BLaER1 treated with 17β-estradiol and CSF1 and Interleukin-3, amounts not matched to agents 10 nM and 100 nM (cell line): ENCODE measurements around the gene C10orf120.
A peak's percentile ranks its signal among the peaks of the same experiment; 100 is the strongest.

Experiments used
- H3K27ac ChIP-seq, 11 experiments: shearing (Covaris generic); formaldehyde crosslinking; 2 replicates each; pipeline ENCODE4 v1.8.1; 2022
- H3K27me3 ChIP-seq, 11 experiments: shearing (Covaris generic); formaldehyde crosslinking; 2 replicates each; pipeline ENCODE4 v1.8.1; 2022
- H3K36me3 ChIP-seq, 11 experiments: shearing (Covaris generic); formaldehyde crosslinking; 2 replicates each; pipeline ENCODE4 v1.8.1; 2022
- H3K4me1 ChIP-seq, 10 experiments: shearing (Covaris generic); formaldehyde crosslinking; 2 replicates each; pipeline ENCODE4 v1.8.1; 2022
- H3K4me2 ChIP-seq, 11 experiments: shearing (Covaris generic); formaldehyde crosslinking; 2 replicates each; pipeline ENCODE4 v1.8.1; 2022
- H3K4me3 ChIP-seq, 10 experiments: shearing (Covaris generic); formaldehyde crosslinking; 2 replicates each; pipeline ENCODE4 v1.8.1; 2022
- H3K9ac ChIP-seq, 11 experiments: shearing (Covaris generic); formaldehyde crosslinking; 2 replicates each; pipeline ENCODE4 v1.8.1; 2022
- H3K9me3 ChIP-seq, 11 experiments: shearing (Covaris generic); formaldehyde crosslinking; replicated peaks in 1 of 11; 2 replicates each; pipeline ENCODE4 v1.8.1; 2022
- H4K20me1 ChIP-seq, 11 experiments: shearing (Covaris generic); formaldehyde crosslinking; 2 replicates each; pipeline ENCODE4 v1.8.1; 2022
- Cebpa-rat ChIP-seq, 11 experiments: shearing (Covaris generic); IDR thresholded peaks; 2 replicates each; pipeline ENCODE4 v1.8.1; 2022

C10orf120 gene

GRCh38 chr10:122729126-122729525 lies 29.5 kb upstream of the C10orf120 start:
- peak overlapping the region; percentile 15 to 93 (median 79); a peak in 21 of 22 replicates for H3K4me2 ChIP-seq
- peak overlapping the region in 6 of 11 experiments; percentile 30 to 75 (median 64); a peak in 11 of 22 replicates for H3K27ac ChIP-seq
- H3K9me3 ChIP-seq, result no peaks in the 10 kb centered on the region
- no peak for TF ChIP-seq Cebpa-rat (IDR thresholded peaks at IDR 0.05)
- H4K20me1 ChIP-seq, result no peaks in the 10 kb centered on the region
- H3K36me3 ChIP-seq, result no peaks in the 10 kb centered on the region
- H3K4me3 ChIP-seq, result peak overlapping the region in 1 of 10 experiments; percentile 19; a peak in 1 of 20 replicates
- H3K9ac ChIP-seq, result peak overlapping the region in 3 of 11 experiments; percentile 45 to 69 (median 56); a peak in 4 of 22 replicates
- peaks cover 4 to 60% (median 43%) of the 10 kb centered on the region in 10 experiments; a peak in 19 of 20 replicates for H3K4me1 ChIP-seq
- no peaks in the 10 kb centered on the region for H3K27me3 ChIP-seq

- Histone ChIP-seq H3K4me2 (peak overlapping the region in 4 of 11 experiments; percentile 1 to 93 (median 16); a peak in 6 of 22 replicates), H3K36me3 (no peaks in the 10 kb centered on the region), H3K27ac (no peak overlapping the region), H3K4me1 (peaks cover 4 to 60% (median 43%) of the 10 kb centered on the region in 10 experiments; a peak in 19 of 20 replicates), H3K9me3 (no peaks in the 10 kb centered on the region), H4K20me1 (no peaks in the 10 kb centered on the region), H3K27me3 (no peaks in the 10 kb centered on the region), H3K4me3 (no peak overlapping the region), H3K9ac (no peak overlapping the region)
- no peak for TF ChIP-seq Cebpa-rat (IDR thresholded peaks at IDR 0.05)
Measured at GRCh38 chr10:122727426-122727825, 27.8 kb upstream of the C10orf120 start.

- Histone ChIP-seq H3K27ac (no peak overlapping the region), H3K9me3 (no peaks in the 10 kb centered on the region), H3K4me2 (peak overlapping the region in 1 of 11 experiments; percentile 15; a peak in 1 of 22 replicates), H3K9ac (no peak overlapping the region), H4K20me1 (no peaks in the 10 kb centered on the region), H3K27me3 (no peaks in the 10 kb centered on the region), H3K4me1 (peaks cover 4 to 46% (median 30%) of the 10 kb centered on the region in 10 experiments; a peak in 19 of 20 replicates), H3K36me3 (no peaks in the 10 kb centered on the region), H3K4me3 (no peak overlapping the region)
- no peak for TF ChIP-seq Cebpa-rat (IDR thresholded peaks at IDR 0.05)
Measured at GRCh38 chr10:122725768-122726167, 26.1 kb upstream of the C10orf120 start.

GRCh38 chr10:122725006-122725405 lies 25.4 kb upstream of the C10orf120 start:
- TF ChIP-seq Cebpa-rat (IDR thresholded peaks at IDR 0.05), result no peak
- Histone ChIP-seq H3K27me3 (no peaks in the 10 kb centered on the region), H3K9me3 (no peaks in the 10 kb centered on the region), H4K20me1 (no peaks in the 10 kb centered on the region), H3K36me3 (no peaks in the 10 kb centered on the region), H3K4me1 (peaks cover 4 to 38% (median 22%) of the 10 kb centered on the region in 10 experiments; a peak in 18 of 20 replicates), H3K27ac (no peak overlapping the region), H3K9ac (no peak overlapping the region), H3K4me3 (no peak overlapping the region), H3K4me2 (no peak overlapping the region)

- Histone ChIP-seq H3K27ac (no peak overlapping the region), H3K9ac (no peak overlapping the region), H3K27me3 (no peaks in the 10 kb centered on the region; a peak in 1 of 22 replicates), H3K4me1 (peaks cover 0 to 14% (median 9%) of the 10 kb centered on the region in 10 experiments; a peak in 14 of 20 replicates), H3K9me3 (no peaks in the 10 kb centered on the region), H3K4me2 (no peak overlapping the region), H4K20me1 (no peaks in the 10 kb centered on the region; a peak in 1 of 22 replicates), H3K4me3 (no peak overlapping the region), H3K36me3 (no peaks in the 10 kb centered on the region)
- no peak for TF ChIP-seq Cebpa-rat (IDR thresholded peaks at IDR 0.05)
Measured at GRCh38 chr10:122721111-122721510, 21.5 kb upstream of the C10orf120 start.

- Histone ChIP-seq H3K4me3 (no peak overlapping the region), H3K27me3 (peaks cover 0 to 3% (median 0%) of the 10 kb centered on the region in 11 experiments; a peak in 2 of 22 replicates), H4K20me1 (no peaks in the 10 kb centered on the region; a peak in 1 of 22 replicates), H3K27ac (no peak overlapping the region), H3K4me2 (no peak overlapping the region), H3K9me3 (no peaks in the 10 kb centered on the region), H3K9ac (no peak overlapping the region), H3K4me1 (peaks cover 4 to 28% (median 19%) of the 10 kb centered on the region in 10 experiments; a peak in 17 of 20 replicates), H3K36me3 (no peaks in the 10 kb centered on the region)
- no peak for TF ChIP-seq Cebpa-rat (IDR thresholded peaks at IDR 0.05)
Measured at GRCh38 chr10:122716025-122716424, 16.4 kb upstream of the C10orf120 start.

- H3K36me3 ChIP-seq, result no peaks in the 10 kb centered on the region
- H3K9me3 ChIP-seq, result no peaks in the 10 kb centered on the region
- no peak overlapping the region for H3K27ac ChIP-seq
- peaks cover 4 to 28% (median 19%) of the 10 kb centered on the region in 10 experiments; a peak in 17 of 20 replicates for H3K4me1 ChIP-seq
- H3K4me2 ChIP-seq, result no peak overlapping the region
- H3K9ac ChIP-seq, result no peak overlapping the region
- no peak overlapping the region for H3K4me3 ChIP-seq
- peaks cover 0 to 8% (median 0%) of the 10 kb centered on the region in 11 experiments; a peak in 2 of 22 replicates for H3K27me3 ChIP-seq
- H4K20me1 ChIP-seq, result no peaks in the 10 kb centered on the region; a peak in 1 of 22 replicates
- TF ChIP-seq Cebpa-rat (IDR thresholded peaks at IDR 0.05), result no peak
Measured at GRCh38 chr10:122715576-122715975, 15.9 kb upstream of the C10orf120 start.

- peaks cover 0 to 19% (median 0%) of the 10 kb centered on the region in 11 experiments; a peak in 4 of 22 replicates for H3K27me3 ChIP-seq
- H3K4me1 ChIP-seq, result peaks cover 5 to 31% (median 25%) of the 10 kb centered on the region in 10 experiments; a peak in 18 of 20 replicates
- H3K9ac ChIP-seq, result no peak overlapping the region
- no peaks in the 10 kb centered on the region for H3K36me3 ChIP-seq
- H3K9me3 ChIP-seq, result no peaks in the 10 kb centered on the region
- TF ChIP-seq Cebpa-rat (IDR thresholded peaks at IDR 0.05), result 0 out of 22 replicates have a peak, but pooled peaks of 1 of the 11 experiments have one; percentile 46
- no peaks in the 10 kb centered on the region; a peak in 1 of 22 replicates for H4K20me1 ChIP-seq
- H3K27ac ChIP-seq, result peak overlapping the region in 2 of 11 experiments; percentile 7 to 43; a peak in 2 of 22 replicates
- H3K4me2 ChIP-seq, result peak overlapping the region in 9 of 11 experiments; percentile 7 to 73 (median 63); a peak in 16 of 22 replicates
- H3K4me3 ChIP-seq, result no peak overlapping the region
Measured at GRCh38 chr10:122713091-122713885, 13.6 kb upstream of the C10orf120 start.

GRCh38 chr10:122710576-122710975 lies 10.9 kb upstream of the C10orf120 start:
- H3K36me3 ChIP-seq, result no peaks in the 10 kb centered on the region
- H3K9ac ChIP-seq, result no peak overlapping the region
- peaks cover 0 to 19% (median 0%) of the 10 kb centered on the region in 11 experiments; a peak in 3 of 22 replicates for H3K27me3 ChIP-seq
- no peak overlapping the region for H3K4me2 ChIP-seq
- no peak overlapping the region for H3K27ac ChIP-seq
- H3K4me1 ChIP-seq, result peaks cover 15 to 44% (median 37%) of the 10 kb centered on the region in 10 experiments
- H3K4me3 ChIP-seq, result no peak overlapping the region
- no peak for TF ChIP-seq Cebpa-rat (IDR thresholded peaks at IDR 0.05)
- no peaks in the 10 kb centered on the region for H3K9me3 ChIP-seq
- H4K20me1 ChIP-seq, result no peaks in the 10 kb centered on the region
